Breast epithelium (tissue), 4 donors: ENCODE measurements around the gene ABHD14A. TPM values are rescaled to one million over a fixed set of nuclear protein-coding genes. Genes with fewer than 3 reads are reported as not detected.

ENCODE experiments used
- DNase-seq, 2 donors: peaks; one replicate each; pipeline ENCODE4 v3.0.0-alpha.2; 2019; ENCODE audit warnings: low spot score in 2 of 2
- H3K27ac ChIP-seq, 2 donors: fragments of 200-600 bp; sonication (generic) in 1 of 2; one replicate each; pipeline ENCODE4 v1.5.1; 2016 to 2019; ENCODE audit warnings: mild to moderate bottlenecking in 1 of 2
- H3K27me3 ChIP-seq, 2 donors: fragments of 200-600 bp; sonication (generic) in 1 of 2; one replicate each; pipeline versions ENCODE4 v1.5.1 to v1.6.0; 2017 to 2019; ENCODE audit warnings: control low read depth in 1 of 2, mild to moderate bottlenecking in 1 of 2
- H3K36me3 ChIP-seq: fragments of 200-600 bp; one replicate; pipeline ENCODE4 v1.5.1; 2019
- H3K4me1 ChIP-seq, 2 donors: fragments of 200-600 bp; sonication (generic); one replicate each; pipeline ENCODE4 v1.5.1; 2016 to 2019; ENCODE audit warnings: control low read depth in 1 of 2
- H3K4me3 ChIP-seq, 3 donors: fragments of 200-600 bp; sonication (generic); 1 replicate in 2 of 3; 2 replicates in 1 of 3; pipeline ENCODE4 v1.5.1; 2016 to 2019; ENCODE audit warnings: mild to moderate bottlenecking in 3 of 3, moderate library complexity in 2 of 3
- H3K9me3 ChIP-seq, 2 donors: fragments of 200-600 bp; sonication (generic) in 1 of 2; one replicate each; pipeline ENCODE4 v1.5.1; 2016 to 2019; ENCODE audit warnings: control low read depth in 1 of 2
- POLR2A ChIP-seq: fragments of 450-650 bp; IDR thresholded peaks from one replicate; pipeline ENCODE4 v1.6.1; 2016; ENCODE audit warnings: antibody characterized with exemption, mild to moderate bottlenecking, moderate library complexity
- POLR2AphosphoS5 ChIP-seq, 3 donors: sonication (generic); formaldehyde crosslinking; IDR thresholded peaks; one replicate each; pipeline ENCODE4 v1.6.1; 2017; ENCODE audit warnings: antibody characterized with exemption in 3 of 3
- intact Hi-C: fragments of 100-400 bp; cut with DNase I; formaldehyde crosslinking; loops from one replicate; pipeline ENCODE4 v1.15.1; 2023; ENCODE audit warnings: low total_unique reads
- total RNA-seq, 3 donors: library from RNA; depleted of rRNA; stranded (reverse); fragments of >200 nt; gene quantifications; one replicate each; pipeline ENCODE4 v1.1.0, GENCODE V29; 2016
- TF ChIP-seq, protein P1 (sequence below), 3 donors: fragments of 450-650 bp; IDR thresholded peaks; one replicate each; pipeline ENCODE4 v1.5.1; 2016 to 2017; ENCODE audit warnings: antibody characterized with exemption in 3 of 3, mild to moderate bottlenecking in 3 of 3, moderate library complexity in 3 of 3

Gene ABHD14A
- total RNA-seq, 3 donors from 2014 or later = 16.1 to 32.6 (median 17.1) TPM

DNA sequence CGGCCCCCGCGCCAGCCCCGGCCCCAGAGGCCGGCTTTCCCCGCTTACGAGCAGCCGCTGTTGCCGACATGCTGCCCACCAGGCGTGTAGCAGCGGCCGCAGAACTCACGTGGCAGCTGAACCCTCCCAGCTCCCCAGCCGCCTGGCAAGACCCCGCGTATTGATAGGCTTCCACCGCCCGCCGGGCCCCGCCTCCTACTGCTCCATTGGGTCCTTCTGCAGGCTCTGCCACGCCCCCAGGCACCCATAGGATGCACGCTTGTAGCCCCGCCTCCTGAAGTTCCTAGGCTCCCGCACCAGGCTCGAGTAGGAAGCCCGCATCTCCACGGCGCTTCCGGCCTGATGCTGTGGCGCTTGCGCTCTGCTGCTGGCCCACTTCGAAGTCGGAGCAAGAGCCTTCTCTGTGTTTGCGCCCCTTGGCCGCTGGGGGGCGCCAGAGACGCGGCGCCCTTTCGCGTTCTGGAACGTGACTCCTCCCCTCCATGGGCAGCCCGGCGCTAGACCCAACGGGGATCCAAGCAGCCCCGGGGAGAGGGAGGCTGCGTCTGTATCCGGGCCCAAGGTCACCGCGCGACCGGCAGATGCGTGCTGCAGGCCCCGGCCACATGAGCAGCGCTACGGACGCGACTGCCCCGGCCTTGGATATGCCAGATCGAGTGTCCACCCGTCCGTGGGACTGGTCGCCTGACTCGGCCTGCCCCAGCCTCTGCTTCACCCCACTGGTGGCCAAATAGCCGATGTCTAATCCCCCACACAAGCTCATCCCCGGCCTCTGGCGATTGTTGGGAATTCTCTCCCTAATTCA is 32.9 kb upstream of the ABHD14A start, which contains the start of the genes PARP3 and RRP9:
Gene PARP3, plus strand, starts transcription at position 566 of the 805 bp plus-strand sequence. CDS start 993 bp downstream, outside the sequence.
Gene RRP9, minus strand, starts transcription at position 107 of the 805 bp plus-strand sequence. Its CDS starts 37 bp downstream, at position 70.
- Histone ChIP-seq H3K27ac (peak within 1 kb of the TSS; percentile 96 to 98), H3K9me3 (no peaks in the 10 kb centered on the region), H3K27me3 (no peaks in the 10 kb centered on the region), H3K36me3 (no peaks in the 10 kb centered on the region), H3K4me1 (peaks cover 7 to 18% of the 10 kb centered on the region in 2 donors), H3K4me3 (peak within 1 kb of the TSS; percentile 77 to 94 (median 77))
- TF ChIP-seq POLR2AphosphoS5 (IDR thresholded peaks at IDR 0.05) = peak; percentile 73 to 79 (median 75)
- TF ChIP-seq POLR2A = peak; percentile 42
- TF ChIP-seq, protein P1, sequence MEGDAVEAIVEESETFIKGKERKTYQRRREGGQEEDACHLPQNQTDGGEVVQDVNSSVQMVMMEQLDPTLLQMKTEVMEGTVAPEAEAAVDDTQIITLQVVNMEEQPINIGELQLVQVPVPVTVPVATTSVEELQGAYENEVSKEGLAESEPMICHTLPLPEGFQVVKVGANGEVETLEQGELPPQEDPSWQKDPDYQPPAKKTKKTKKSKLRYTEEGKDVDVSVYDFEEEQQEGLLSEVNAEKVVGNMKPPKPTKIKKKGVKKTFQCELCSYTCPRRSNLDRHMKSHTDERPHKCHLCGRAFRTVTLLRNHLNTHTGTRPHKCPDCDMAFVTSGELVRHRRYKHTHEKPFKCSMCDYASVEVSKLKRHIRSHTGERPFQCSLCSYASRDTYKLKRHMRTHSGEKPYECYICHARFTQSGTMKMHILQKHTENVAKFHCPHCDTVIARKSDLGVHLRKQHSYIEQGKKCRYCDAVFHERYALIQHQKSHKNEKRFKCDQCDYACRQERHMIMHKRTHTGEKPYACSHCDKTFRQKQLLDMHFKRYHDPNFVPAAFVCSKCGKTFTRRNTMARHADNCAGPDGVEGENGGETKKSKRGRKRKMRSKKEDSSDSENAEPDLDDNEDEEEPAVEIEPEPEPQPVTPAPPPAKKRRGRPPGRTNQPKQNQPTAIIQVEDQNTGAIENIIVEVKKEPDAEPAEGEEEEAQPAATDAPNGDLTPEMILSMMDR (IDR thresholded peaks at IDR 0.05) = peak; percentile 99 to 100 (median 99)
- intact Hi-C loops = loop anchor here (2.0 kb wide), 1 partner anchor 33 kb away; the partner anchor contains the start of genes ABHD14A and ABHD14B
- DNase-seq = peak; percentile 100

DNA sequence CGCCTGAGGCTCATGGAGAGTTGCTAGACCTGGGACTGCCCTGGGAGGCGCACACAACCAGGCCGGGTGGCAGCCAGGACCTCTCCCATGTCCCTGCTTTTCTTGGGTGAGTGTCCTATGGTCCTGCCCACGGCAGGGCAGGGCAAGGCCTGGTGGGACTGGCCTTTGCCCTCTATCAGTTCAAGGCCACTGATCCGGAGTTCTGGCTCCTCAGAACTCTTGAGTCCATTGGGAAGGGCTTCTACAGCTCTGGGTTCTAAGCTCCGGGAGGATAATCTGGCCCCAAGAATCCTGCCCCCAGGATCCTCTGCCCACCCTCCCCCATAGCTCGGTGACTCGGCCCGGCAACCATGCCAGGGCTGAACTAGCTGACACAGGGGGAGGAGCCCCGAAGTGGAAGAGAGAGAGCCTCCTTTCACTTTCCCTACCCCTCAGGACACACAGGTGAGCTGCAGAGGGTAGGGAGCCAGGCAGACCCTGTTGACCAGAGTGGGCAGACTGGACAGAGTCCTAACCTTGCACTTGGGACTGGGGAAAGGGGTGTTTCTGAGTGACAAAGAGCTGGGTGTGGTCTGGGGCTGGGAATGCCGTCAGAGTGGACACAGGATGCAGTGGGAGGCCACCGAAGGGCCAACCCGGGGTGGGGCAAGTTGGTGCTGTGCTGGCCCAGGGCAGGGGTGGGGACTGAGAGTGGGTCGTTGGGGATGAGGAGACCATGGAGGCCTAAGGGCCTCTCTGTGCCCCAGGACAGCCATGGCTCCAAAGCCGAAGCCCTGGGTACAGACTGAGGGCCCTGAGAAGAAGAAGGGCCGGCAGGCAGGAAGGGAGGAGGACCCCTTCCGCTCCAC is 32.0 kb upstream of the ABHD14A start:
- DNase-seq = peak in 1 of 2 donors; percentile 60
- peaks cover 7 to 18% of the 10 kb centered on the region in 2 donors for H3K4me1 ChIP-seq
- intact Hi-C loops = loop anchor here (2.0 kb wide), 1 partner anchor 32 kb away; the partner anchor contains the start of genes ABHD14A and ABHD14B
- H3K27me3 ChIP-seq = no peaks in the 10 kb centered on the region
- H3K27ac ChIP-seq = peak overlapping the region; percentile 96 to 98
- H3K4me3 ChIP-seq = peak overlapping the region; percentile 44 to 94 (median 77)
- TF ChIP-seq, protein P1 (IDR thresholded peaks at IDR 0.05) = no peak
- no peak for TF ChIP-seq POLR2A
- no peak for TF ChIP-seq POLR2AphosphoS5 (IDR thresholded peaks at IDR 0.05)
- H3K36me3 ChIP-seq = no peaks in the 10 kb centered on the region
- H3K9me3 ChIP-seq = no peaks in the 10 kb centered on the region

GRCh38 chr3:51943451-51944391 is 31.1 kb upstream of the ABHD14A start:
- H3K27ac ChIP-seq = peak overlapping the region; percentile 96 to 98
- H3K27me3 ChIP-seq = no peaks in the 10 kb centered on the region
- DNase-seq = no peak
- H3K36me3 ChIP-seq = no peaks in the 10 kb centered on the region
- peak overlapping the region in 2 of 3 donors; percentile 77 to 94 for H3K4me3 ChIP-seq
- intact Hi-C loops = loop anchor here (2.0 kb wide), 1 partner anchor 31 kb away; the partner anchor contains the start of genes ABHD14A and ABHD14B
- H3K4me1 ChIP-seq = peaks cover 7 to 18% of the 10 kb centered on the region in 2 donors
- no peaks in the 10 kb centered on the region for H3K9me3 ChIP-seq
- TF ChIP-seq, protein P1 (IDR thresholded peaks at IDR 0.05) = no peak
- TF ChIP-seq POLR2A = no peak

DNA sequence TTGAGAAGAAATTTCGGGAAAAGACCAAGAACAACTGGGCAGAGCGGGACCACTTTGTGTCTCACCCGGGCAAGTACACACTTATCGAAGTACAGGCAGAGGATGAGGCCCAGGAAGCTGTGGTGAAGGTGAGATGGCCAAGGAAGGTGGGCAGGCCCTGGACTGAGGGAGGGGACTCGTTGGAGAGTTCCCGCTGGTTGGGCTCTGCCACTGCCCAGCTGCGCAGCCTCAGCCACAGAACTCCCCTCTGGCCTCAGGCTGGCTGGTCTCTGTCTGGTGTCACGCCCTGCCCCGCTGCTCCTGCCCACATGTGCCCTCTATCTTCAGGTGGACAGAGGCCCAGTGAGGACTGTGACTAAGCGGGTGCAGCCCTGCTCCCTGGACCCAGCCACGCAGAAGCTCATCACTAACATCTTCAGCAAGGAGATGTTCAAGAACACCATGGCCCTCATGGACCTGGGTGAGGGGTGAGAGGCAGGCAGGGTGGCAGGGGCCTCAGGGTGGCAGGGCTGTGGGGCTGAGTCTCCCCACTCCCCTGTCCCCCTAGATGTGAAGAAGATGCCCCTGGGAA is 30.3 kb upstream of the ABHD14A start:
- H3K27me3 ChIP-seq = no peaks in the 10 kb centered on the region
- DNase-seq = no peak
- H3K4me1 ChIP-seq = peaks cover 7 to 18% of the 10 kb centered on the region in 2 donors
- H3K4me3 ChIP-seq = no peak overlapping the region
- TF ChIP-seq POLR2AphosphoS5 (IDR thresholded peaks at IDR 0.05) (no peak), POLR2A (no peak)
- TF ChIP-seq, protein P1 (IDR thresholded peaks at IDR 0.05) = no peak
- no peaks in the 10 kb centered on the region for H3K9me3 ChIP-seq
- no peaks in the 10 kb centered on the region for H3K36me3 ChIP-seq
- no peak overlapping the region for H3K27ac ChIP-seq
- intact Hi-C loops = no loop called here
